ENCODE measurements around the gene XAB2. TPM values are rescaled to one million over a fixed set of nuclear protein-coding genes. Genes with fewer than 3 reads are reported as not detected.

The XAB2 gene
- total and polyA plus RNA-seq, 4 experiments from 2014 or later = 5.4 to 77.2 (median 42.6) TPM

GRCh38 chr19:7670790-7671189 is 41.4 kb upstream of the XAB2 start:
- CTCF ChIA-PET (ENCODE audit: partially characterized antibody) = interaction anchor here (1.1 to 2.2 kb wide), 2 partner anchors 10 to 14 kb away, joined by 3 to 4 read pairs; partner anchors contain the start of gene TRAPPC5
- Histone ChIP-seq H3K27ac (ENCODE audit: low read depth, low read length) (no peak overlapping the region), H3K4me3 (ENCODE audit: low read length in 2 of 2) (no peak overlapping the region), H3K9me3 (ENCODE audit: control insufficient read depth in 1 of 2, low read length in 2 of 2) (no peaks in the 10 kb centered on the region), H3K4me1 (ENCODE audit: insufficient read depth, low read length) (peaks cover 12% of the 10 kb centered on the region), H3K36me3 (ENCODE audit: insufficient read depth, low read length) (no peaks in the 10 kb centered on the region), H3K27me3 (ENCODE audit: insufficient read depth, low read length) (peaks cover 5% of the 10 kb centered on the region)
- Mint-ChIP-seq H3K27ac (peak overlapping the region in 1 of 7 donors; percentile 35), H3K4me1 (peaks cover 4 to 21% (median 12%) of the 10 kb centered on the region in 4 donors), H3K9me3 (peaks cover 0 to 2% (median 0%) of the 10 kb centered on the region in 8 donors), H3K27me3 (peaks cover 19 to 29% of the 10 kb centered on the region in 2 donors), H3K36me3 (no peaks in the 10 kb centered on the region), H3K4me3 (peak overlapping the region in 5 of 8 donors; percentile 36 to 65 (median 58))
- DNase-seq = peak in 1 of 5 donors; percentile 61
- POLR2A ChIA-PET (ENCODE audit: partially characterized antibody) = interaction anchor here (1.0 kb wide), 1 partner anchor 10 kb away, joined by 3 read pairs; the partner anchor contains the start of gene TRAPPC5
- intact Hi-C loops (cut with micrococcal nuclease) = no loop called here

- Histone ChIP-seq H3K4me3 (ENCODE audit: low read length in 2 of 2) (no peak overlapping the region), H3K27ac (ENCODE audit: low read depth, low read length) (no peak overlapping the region), H3K27me3 (ENCODE audit: insufficient read depth, low read length) (peaks cover 5% of the 10 kb centered on the region), H3K4me1 (ENCODE audit: insufficient read depth, low read length) (peaks cover 12% of the 10 kb centered on the region), H3K36me3 (ENCODE audit: insufficient read depth, low read length) (no peaks in the 10 kb centered on the region), H3K9me3 (ENCODE audit: control insufficient read depth in 1 of 2, low read length in 2 of 2) (no peaks in the 10 kb centered on the region)
- Mint-ChIP-seq H3K4me1 (peaks cover 4 to 19% (median 11%) of the 10 kb centered on the region in 4 donors), H3K27me3 (peaks cover 19 to 28% of the 10 kb centered on the region in 2 donors), H3K4me3 (peak overlapping the region; percentile 33 to 71 (median 58)), H3K9me3 (peaks cover 0 to 2% (median 0%) of the 10 kb centered on the region in 8 donors), H3K27ac (peak overlapping the region in 1 of 7 donors; percentile 35), H3K36me3 (no peaks in the 10 kb centered on the region)
- POLR2A ChIA-PET (ENCODE audit: partially characterized antibody) = interaction anchor here (1.0 to 2.6 kb wide), 3 partner anchors 10 to 18 kb away, joined by 3 to 9 read pairs (median 5); partner anchors contain the start of gene TRAPPC5
- DNase-seq = peak in 1 of 5 donors; percentile 13
- intact Hi-C loops (cut with micrococcal nuclease) = no loop called here
- CTCF ChIA-PET (ENCODE audit: partially characterized antibody) = interaction anchor here (1.1 to 3.0 kb wide), 2 partner anchors 11 to 13 kb away, joined by 3 to 14 read pairs; partner anchors contain the start of gene TRAPPC5
Measured at GRCh38 chr19:7670150-7670783, 40.9 kb upstream of the XAB2 start.

- H3K9me3 Mint-ChIP-seq = peaks cover 0 to 2% (median 0%) of the 10 kb centered on the region in 8 donors
- Histone ChIP-seq H3K27ac (ENCODE audit: low read depth, low read length) (no peak overlapping the region), H3K4me3 (ENCODE audit: low read length in 2 of 2) (no peak overlapping the region), H3K4me1 (ENCODE audit: insufficient read depth, low read length) (peaks cover 12% of the 10 kb centered on the region), H3K36me3 (ENCODE audit: insufficient read depth, low read length) (no peaks in the 10 kb centered on the region), H3K9me3 (ENCODE audit: control insufficient read depth in 1 of 2, low read length in 2 of 2) (no peaks in the 10 kb centered on the region), H3K27me3 (ENCODE audit: insufficient read depth, low read length) (peaks cover 5% of the 10 kb centered on the region)
- CTCF ChIA-PET (ENCODE audit: partially characterized antibody) = interaction anchor here (0.8 to 3.0 kb wide), 3 partner anchors 11 to 17 kb away, joined by 3 to 14 read pairs (median 8); partner anchors contain the start of gene TRAPPC5
- H3K27ac Mint-ChIP-seq = no peak overlapping the region
- no peak for DNase-seq
- H3K27me3 Mint-ChIP-seq = peaks cover 19 to 28% of the 10 kb centered on the region in 2 donors
- POLR2A ChIA-PET (ENCODE audit: partially characterized antibody) = interaction anchor here (1.6 to 2.6 kb wide), 2 partner anchors 11 to 17 kb away, joined by 5 to 9 read pairs; partner anchors contain the start of gene TRAPPC5
- peaks cover 4 to 19% (median 11%) of the 10 kb centered on the region in 4 donors for H3K4me1 Mint-ChIP-seq
- peak overlapping the region in 5 of 8 donors; percentile 9 to 66 (median 21) for H3K4me3 Mint-ChIP-seq
- intact Hi-C loops (cut with micrococcal nuclease) = no loop called here
- no peaks in the 10 kb centered on the region for H3K36me3 Mint-ChIP-seq
Measured at GRCh38 chr19:7669641-7670040, 40.3 kb upstream of the XAB2 start.

GRCh38 chr19:7668842-7669241 is 39.5 kb upstream of the XAB2 start, which contains the start of gene RETN:
Gene RETN, plus strand, starts transcription at chr19:7669049. Its CDS starts 278 bp downstream, at chr19:7669327.
- Mint-ChIP-seq H3K27me3 (peaks cover 17 to 24% of the 10 kb centered on the region in 2 donors), H3K4me1 (peaks cover 2 to 13% (median 8%) of the 10 kb centered on the region in 4 donors), H3K9me3 (peaks cover 0 to under 1% (median 0%) of the 10 kb centered on the region in 8 donors), H3K4me3 (peak within 1 kb of the TSS in 5 of 8 donors; percentile 9 to 66 (median 21)), H3K36me3 (no peaks in the 10 kb centered on the region), H3K27ac (no peak within 1 kb of the TSS)
- DNase-seq = no peak
- peaks cover 5% of the 10 kb centered on the region for H3K27me3 ChIP-seq (ENCODE audit: insufficient read depth, low read length)
- intact Hi-C loops (cut with micrococcal nuclease) = no loop called here
- no peak within 1 kb of the TSS for H3K27ac ChIP-seq (ENCODE audit: low read depth, low read length)
- no peak within 1 kb of the TSS for H3K4me3 ChIP-seq (ENCODE audit: low read length in 2 of 2)
- ChIA-PET POLR2A (ENCODE audit: partially characterized antibody) (interaction anchor here (1.4 to 2.6 kb wide), 3 partner anchors 12 to 32 kb away, joined by 4 to 9 read pairs (median 5); partner anchors contain the start of genes STXBP2 and TRAPPC5), CTCF (ENCODE audit: partially characterized antibody) (interaction anchor here (0.8 to 3.0 kb wide), 4 partner anchors 12 to 17 kb away, joined by 3 to 14 read pairs (median 7); partner anchors contain the start of gene TRAPPC5)
- H3K36me3 ChIP-seq (ENCODE audit: insufficient read depth, low read length) = no peaks in the 10 kb centered on the region
- H3K4me1 ChIP-seq (ENCODE audit: insufficient read depth, low read length) = peaks cover 8% of the 10 kb centered on the region
- no peaks in the 10 kb centered on the region for H3K9me3 ChIP-seq (ENCODE audit: control insufficient read depth in 1 of 2, low read length in 2 of 2)

GRCh38 chr19:7665076-7665475 is 35.7 kb upstream of the XAB2 start:
- Histone ChIP-seq H3K4me3 (ENCODE audit: low read length in 2 of 2) (no peak overlapping the region), H3K9me3 (ENCODE audit: control insufficient read depth in 1 of 2, low read length in 2 of 2) (no peaks in the 10 kb centered on the region), H3K27ac (ENCODE audit: low read depth, low read length) (no peak overlapping the region), H3K36me3 (ENCODE audit: insufficient read depth, low read length) (no peaks in the 10 kb centered on the region), H3K4me1 (ENCODE audit: insufficient read depth, low read length) (peaks cover under 1% of the 10 kb centered on the region), H3K27me3 (ENCODE audit: insufficient read depth, low read length) (no peaks in the 10 kb centered on the region)
- Mint-ChIP-seq H3K27me3 (peaks cover 6 to 7% of the 10 kb centered on the region in 2 donors), H3K4me3 (no peak overlapping the region), H3K36me3 (no peaks in the 10 kb centered on the region), H3K27ac (no peak overlapping the region), H3K4me1 (peaks cover 0 to 6% (median under 1%) of the 10 kb centered on the region in 4 donors), H3K9me3 (no peaks in the 10 kb centered on the region)
- DNase-seq = no peak
- ChIA-PET CTCF (ENCODE audit: partially characterized antibody) (interaction anchor here (1.2 kb wide), 1 partner anchor 97 kb away, joined by 3 read pairs; no protein-coding TSS in a partner anchor), POLR2A (ENCODE audit: partially characterized antibody) (no interaction called here)
- intact Hi-C loops (cut with micrococcal nuclease) = no loop called here

- ChIA-PET CTCF (ENCODE audit: partially characterized antibody) (interaction anchor here (0.8 to 1.3 kb wide), 4 partner anchors 13 to 138 kb away, joined by 3 to 5 read pairs (median 4); partner anchors contain the start of gene TRAPPC5), POLR2A (ENCODE audit: partially characterized antibody) (no interaction called here)
- Mint-ChIP-seq H3K9me3 (no peaks in the 10 kb centered on the region), H3K36me3 (no peaks in the 10 kb centered on the region), H3K27me3 (peaks cover 2% of the 10 kb centered on the region in 2 donors), H3K4me3 (no peak overlapping the region), H3K27ac (peak overlapping the region in 1 of 7 donors; percentile 31), H3K4me1 (no peaks in the 10 kb centered on the region)
- no peak overlapping the region for H3K4me3 ChIP-seq (ENCODE audit: low read length in 2 of 2)
- no peaks in the 10 kb centered on the region for H3K9me3 ChIP-seq (ENCODE audit: control insufficient read depth in 1 of 2, low read length in 2 of 2)
- H3K27ac ChIP-seq (ENCODE audit: low read depth, low read length) = no peak overlapping the region
- H3K4me1 ChIP-seq (ENCODE audit: insufficient read depth, low read length) = no peaks in the 10 kb centered on the region
- no peaks in the 10 kb centered on the region for H3K36me3 ChIP-seq (ENCODE audit: insufficient read depth, low read length)
- no peak for DNase-seq
- no peaks in the 10 kb centered on the region for H3K27me3 ChIP-seq (ENCODE audit: insufficient read depth, low read length)
- intact Hi-C loops (cut with micrococcal nuclease) = no loop called here
Measured at GRCh38 chr19:7663706-7664105, 34.4 kb upstream of the XAB2 start.

- Mint-ChIP-seq H3K27me3 (peaks cover 2% of the 10 kb centered on the region in 2 donors), H3K4me1 (peaks cover 5 to 10% (median 6%) of the 10 kb centered on the region in 4 donors), H3K9me3 (no peaks in the 10 kb centered on the region), H3K27ac (no peak overlapping the region), H3K36me3 (no peaks in the 10 kb centered on the region), H3K4me3 (no peak overlapping the region)
- intact Hi-C loops (cut with micrococcal nuclease) = no loop called here
- Histone ChIP-seq H3K36me3 (ENCODE audit: insufficient read depth, low read length) (no peaks in the 10 kb centered on the region), H3K4me1 (ENCODE audit: insufficient read depth, low read length) (peaks cover 10% of the 10 kb centered on the region), H3K4me3 (ENCODE audit: low read length in 2 of 2) (no peak overlapping the region), H3K9me3 (ENCODE audit: control insufficient read depth in 1 of 2, low read length in 2 of 2) (no peaks in the 10 kb centered on the region), H3K27me3 (ENCODE audit: insufficient read depth, low read length) (no peaks in the 10 kb centered on the region), H3K27ac (ENCODE audit: low read depth, low read length) (no peak overlapping the region)
- POLR2A ChIA-PET (ENCODE audit: partially characterized antibody) = no interaction called here
- no peak for DNase-seq
- CTCF ChIA-PET (ENCODE audit: partially characterized antibody) = interaction anchor here (2.7 kb wide), 1 partner anchor 18 kb away, joined by 10 read pairs; the partner anchor contains the start of gene TRAPPC5
Measured at GRCh38 chr19:7662657-7663056, 33.3 kb upstream of the XAB2 start.

Data from CD4-positive, alpha-beta memory T cell (primary cell).